ENCODE data around the gene DMBX1.

Gene DMBX1

DNA sequence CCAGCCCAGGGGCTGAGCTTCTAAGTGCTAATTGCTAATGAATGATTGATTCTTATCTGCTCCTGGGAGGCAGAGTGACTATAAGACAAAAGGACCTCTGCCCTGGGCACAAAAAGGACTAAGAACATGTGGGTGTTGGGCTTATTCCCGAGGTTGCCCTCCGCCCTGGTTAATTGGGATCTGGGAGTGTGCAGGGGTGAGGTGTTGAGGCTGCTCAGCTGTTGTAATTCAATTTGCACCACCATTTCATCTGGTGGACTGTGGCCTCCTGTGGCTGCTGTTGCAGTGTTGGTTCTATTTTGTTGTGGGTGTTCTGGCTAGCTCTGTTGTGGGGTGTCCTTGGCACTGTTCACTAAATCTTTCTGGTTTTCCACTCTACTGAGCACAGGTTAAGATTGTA, 48.5 kb downstream of the DMBX1 start:
- in situ Hi-C loops (cut with MboI; ENCODE audit: low sequenced_read_pairs): loop anchor here (10.0 kb wide), 1 partner anchor 187 kb away; no protein-coding TSS in a partner anchor
